Measurements from ENCODE around the gene GZMH.
"Not testable (repeated sequence)": the region's sequence is repeated elsewhere in the genome, so short reads cannot be mapped to it uniquely, and the experiment has no call there.

The GZMH gene, protein sequence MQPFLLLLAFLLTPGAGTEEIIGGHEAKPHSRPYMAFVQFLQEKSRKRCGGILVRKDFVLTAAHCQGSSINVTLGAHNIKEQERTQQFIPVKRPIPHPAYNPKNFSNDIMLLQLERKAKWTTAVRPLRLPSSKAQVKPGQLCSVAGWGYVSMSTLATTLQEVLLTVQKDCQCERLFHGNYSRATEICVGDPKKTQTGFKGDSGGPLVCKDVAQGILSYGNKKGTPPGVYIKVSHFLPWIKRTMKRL

DNA sequence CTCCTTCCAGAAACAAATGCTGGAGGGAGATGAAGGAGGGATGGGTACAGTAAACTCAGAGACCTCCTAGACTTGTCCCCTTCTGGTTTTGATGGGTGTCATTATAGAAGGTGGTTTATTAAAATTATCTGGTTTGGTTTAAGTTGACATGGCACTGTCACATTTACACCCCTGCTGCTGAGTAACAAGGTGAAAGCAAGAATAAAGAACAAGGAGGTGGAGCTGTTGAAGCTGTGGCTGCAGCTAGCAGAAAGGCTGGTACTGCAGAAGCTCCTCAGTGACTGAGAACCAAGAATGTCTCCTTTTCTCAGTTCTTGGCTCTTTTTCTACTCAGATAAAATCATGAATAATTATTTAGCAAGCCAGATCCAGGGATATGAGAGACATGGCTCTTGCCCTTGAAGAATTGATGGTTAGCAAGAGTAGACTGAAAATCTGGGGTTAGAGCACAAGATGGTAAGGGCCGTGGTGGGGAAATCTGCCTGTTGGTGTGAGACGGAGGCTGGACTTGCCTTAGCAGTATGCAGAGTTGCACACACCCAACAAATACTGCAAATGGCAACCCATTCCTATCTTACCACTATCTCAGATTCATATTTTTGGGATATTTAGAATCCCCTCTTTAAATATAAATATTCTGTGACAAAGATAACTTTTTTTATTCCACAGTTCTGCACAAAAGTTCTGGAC is at the start of gene GZMH:
Gene GZMH, minus strand, starts transcription at position 31 of the 690 bp plus-strand sequence. CDS start 72 bp downstream, outside the sequence.
- Histone ChIP-seq H3K27me3 (ENCODE audit: insufficient read depth, low read length, poor library complexity) (no peaks in the 10 kb centered on the region), H4K20me1 (ENCODE audit: insufficient read depth, low read length) (no peaks in the 10 kb centered on the region), H3K27ac (ENCODE audit: low read length) (no peak within 1 kb of the TSS), H3K4me3 (ENCODE audit: low read depth in 1 of 2, low read length in 2 of 2) (no peak within 1 kb of the TSS), H3K36me3 (ENCODE audit: insufficient read depth, low read length) (no peaks in the 10 kb centered on the region), H3K4me1 (ENCODE audit: insufficient read depth, low read length) (no peaks in the 10 kb centered on the region), H3K9ac (ENCODE audit: low read depth, low read length) (no peak within 1 kb of the TSS), H3K4me2 (ENCODE audit: insufficient read depth, low read length) (no peak within 1 kb of the TSS), H2AFZ (ENCODE audit: low read depth, low read length) (no peak within 1 kb of the TSS), H3K9me3 (ENCODE audit: insufficient read depth, low read length, severe bottlenecking) (no peaks in the 10 kb centered on the region), H3K79me2 (ENCODE audit: insufficient read depth, low read length) (no peaks in the 10 kb centered on the region)
- ATAC-seq (ENCODE audit: insufficient read depth, low read depth) (no peak), DNase-seq (no peak)
- TF ChIP-seq EZH2 (IDR thresholded peaks at IDR 0.05; ENCODE audit: borderline replicate concordance, low read depth, low read length, severe bottlenecking): no peak
- TF ChIP-seq, protein P1, sequence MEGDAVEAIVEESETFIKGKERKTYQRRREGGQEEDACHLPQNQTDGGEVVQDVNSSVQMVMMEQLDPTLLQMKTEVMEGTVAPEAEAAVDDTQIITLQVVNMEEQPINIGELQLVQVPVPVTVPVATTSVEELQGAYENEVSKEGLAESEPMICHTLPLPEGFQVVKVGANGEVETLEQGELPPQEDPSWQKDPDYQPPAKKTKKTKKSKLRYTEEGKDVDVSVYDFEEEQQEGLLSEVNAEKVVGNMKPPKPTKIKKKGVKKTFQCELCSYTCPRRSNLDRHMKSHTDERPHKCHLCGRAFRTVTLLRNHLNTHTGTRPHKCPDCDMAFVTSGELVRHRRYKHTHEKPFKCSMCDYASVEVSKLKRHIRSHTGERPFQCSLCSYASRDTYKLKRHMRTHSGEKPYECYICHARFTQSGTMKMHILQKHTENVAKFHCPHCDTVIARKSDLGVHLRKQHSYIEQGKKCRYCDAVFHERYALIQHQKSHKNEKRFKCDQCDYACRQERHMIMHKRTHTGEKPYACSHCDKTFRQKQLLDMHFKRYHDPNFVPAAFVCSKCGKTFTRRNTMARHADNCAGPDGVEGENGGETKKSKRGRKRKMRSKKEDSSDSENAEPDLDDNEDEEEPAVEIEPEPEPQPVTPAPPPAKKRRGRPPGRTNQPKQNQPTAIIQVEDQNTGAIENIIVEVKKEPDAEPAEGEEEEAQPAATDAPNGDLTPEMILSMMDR (IDR thresholded peaks at IDR 0.05; ENCODE audit: borderline replicate concordance, extremely low read depth, low read length, poor library complexity, severe bottlenecking): no peak

DNA sequence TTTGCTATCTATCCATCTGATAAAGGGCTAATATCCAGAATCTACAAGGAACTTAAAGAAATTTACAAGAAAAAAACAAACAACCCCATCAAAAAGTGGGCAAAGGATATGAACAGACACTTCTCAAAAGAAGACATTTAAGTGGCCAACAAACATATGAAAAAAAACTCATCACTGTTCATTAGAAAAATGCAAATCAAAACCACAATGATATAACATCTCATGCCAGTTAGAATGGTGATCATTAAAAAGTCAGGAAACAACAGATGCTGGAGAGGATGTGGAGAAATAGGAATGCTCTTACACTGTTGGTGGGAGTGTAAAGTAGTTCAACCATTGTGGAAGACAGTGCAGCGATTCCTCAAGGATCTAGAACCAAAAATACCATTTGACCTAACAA is 38.9 kb upstream of the GZMH start:
- not testable (repeated sequence) for H3K4me2 ChIP-seq (ENCODE audit: insufficient read depth, low read length); H3K79me2 ChIP-seq (ENCODE audit: insufficient read depth, low read length); H3K27me3 ChIP-seq (ENCODE audit: insufficient read depth, low read length, poor library complexity); H2AFZ ChIP-seq (ENCODE audit: low read depth, low read length); DNase-seq; H3K4me1 ChIP-seq (ENCODE audit: insufficient read depth, low read length); H3K36me3 ChIP-seq (ENCODE audit: insufficient read depth, low read length); H4K20me1 ChIP-seq (ENCODE audit: insufficient read depth, low read length); ATAC-seq (ENCODE audit: insufficient read depth, low read depth); H3K27ac ChIP-seq (ENCODE audit: low read length); H3K9ac ChIP-seq (ENCODE audit: low read depth, low read length); H3K4me3 ChIP-seq (ENCODE audit: low read depth in 1 of 2, low read length in 2 of 2); H3K9me3 ChIP-seq (ENCODE audit: insufficient read depth, low read length, severe bottlenecking)

DNA sequence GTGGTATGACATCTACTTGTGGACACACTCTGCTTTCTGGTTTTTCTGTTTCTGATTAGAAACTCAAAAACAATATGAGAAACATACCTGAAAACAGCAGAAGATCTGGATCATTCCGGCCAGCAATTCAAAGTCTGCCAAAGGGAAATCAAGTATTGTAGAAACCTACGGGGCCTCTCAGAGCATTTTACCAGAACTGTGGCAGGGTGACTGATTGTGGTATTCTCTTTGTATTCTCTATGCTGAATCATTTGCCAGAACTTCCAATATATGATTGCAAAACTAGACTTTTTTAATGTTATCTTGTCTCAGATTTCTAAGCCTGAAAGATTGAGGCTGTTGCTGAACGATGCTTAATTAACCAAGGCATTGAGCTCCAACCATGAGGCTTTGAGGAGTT is 30.4 kb upstream of the GZMH start:
- Histone ChIP-seq H3K79me2 (ENCODE audit: insufficient read depth, low read length) (no peaks in the 10 kb centered on the region), H3K36me3 (ENCODE audit: insufficient read depth, low read length) (no peaks in the 10 kb centered on the region), H2AFZ (ENCODE audit: low read depth, low read length) (no peak overlapping the region), H3K27me3 (ENCODE audit: insufficient read depth, low read length, poor library complexity) (no peaks in the 10 kb centered on the region), H3K9ac (ENCODE audit: low read depth, low read length) (no peak overlapping the region), H3K27ac (ENCODE audit: low read length) (no peak overlapping the region), H3K9me3 (ENCODE audit: insufficient read depth, low read length, severe bottlenecking) (no peaks in the 10 kb centered on the region), H3K4me1 (ENCODE audit: insufficient read depth, low read length) (no peaks in the 10 kb centered on the region), H4K20me1 (ENCODE audit: insufficient read depth, low read length) (no peaks in the 10 kb centered on the region), H3K4me3 (ENCODE audit: low read depth in 1 of 2, low read length in 2 of 2) (no peak overlapping the region), H3K4me2 (ENCODE audit: insufficient read depth, low read length) (no peak overlapping the region)
- ATAC-seq (ENCODE audit: insufficient read depth, low read depth): no peak
- DNase-seq: no peak
- TF ChIP-seq EZH2 (IDR thresholded peaks at IDR 0.05; ENCODE audit: borderline replicate concordance, low read depth, low read length, severe bottlenecking): no peak
- TF ChIP-seq, protein P1 (IDR thresholded peaks at IDR 0.05; ENCODE audit: borderline replicate concordance, extremely low read depth, low read length, poor library complexity, severe bottlenecking): no peak

DNA sequence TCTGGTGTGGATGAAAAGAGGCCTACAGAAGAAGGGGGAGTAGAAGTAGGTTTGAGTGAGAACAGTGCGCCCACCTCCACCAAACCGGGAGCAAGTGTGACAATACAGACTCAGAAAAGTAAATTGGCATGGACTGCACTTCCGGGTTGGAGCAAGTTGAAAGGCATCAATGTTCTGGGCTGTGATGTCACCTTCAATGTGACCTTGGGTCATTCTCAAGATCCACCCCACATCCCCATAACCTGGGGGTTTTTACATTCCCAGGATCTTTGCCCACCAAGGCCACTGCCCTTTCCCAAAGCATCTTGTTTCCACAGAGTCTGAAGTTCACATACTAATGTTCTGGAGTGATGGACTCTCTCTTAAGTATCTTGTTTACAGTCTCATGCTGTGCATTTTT is 29.8 kb upstream of the GZMH start:
- Histone ChIP-seq H4K20me1 (ENCODE audit: insufficient read depth, low read length) (no peaks in the 10 kb centered on the region), H2AFZ (ENCODE audit: low read depth, low read length) (no peak overlapping the region), H3K27me3 (ENCODE audit: insufficient read depth, low read length, poor library complexity) (no peaks in the 10 kb centered on the region), H3K9ac (ENCODE audit: low read depth, low read length) (no peak overlapping the region), H3K4me2 (ENCODE audit: insufficient read depth, low read length) (no peak overlapping the region), H3K9me3 (ENCODE audit: insufficient read depth, low read length, severe bottlenecking) (no peaks in the 10 kb centered on the region), H3K27ac (ENCODE audit: low read length) (no peak overlapping the region), H3K79me2 (ENCODE audit: insufficient read depth, low read length) (no peaks in the 10 kb centered on the region), H3K4me1 (ENCODE audit: insufficient read depth, low read length) (no peaks in the 10 kb centered on the region), H3K36me3 (ENCODE audit: insufficient read depth, low read length) (no peaks in the 10 kb centered on the region), H3K4me3 (ENCODE audit: low read depth in 1 of 2, low read length in 2 of 2) (no peak overlapping the region)
- no peak for ATAC-seq (ENCODE audit: insufficient read depth, low read depth)
- no peak for DNase-seq
- TF ChIP-seq EZH2 (IDR thresholded peaks at IDR 0.05; ENCODE audit: borderline replicate concordance, low read depth, low read length, severe bottlenecking): no peak
- TF ChIP-seq, protein P1 (IDR thresholded peaks at IDR 0.05; ENCODE audit: borderline replicate concordance, extremely low read depth, low read length, poor library complexity, severe bottlenecking): no peak

Measured in DND-41 (cell line).